Measurements from ENCODE around the gene PIP5K1C. TPM values are rescaled to one million over a fixed set of nuclear protein-coding genes. Genes with fewer than 3 reads are reported as not detected.

The PIP5K1C gene
- total and polyA plus RNA-seq, 8 donors = 20.2 to 42.2 (median 27.0) TPM

DNA sequence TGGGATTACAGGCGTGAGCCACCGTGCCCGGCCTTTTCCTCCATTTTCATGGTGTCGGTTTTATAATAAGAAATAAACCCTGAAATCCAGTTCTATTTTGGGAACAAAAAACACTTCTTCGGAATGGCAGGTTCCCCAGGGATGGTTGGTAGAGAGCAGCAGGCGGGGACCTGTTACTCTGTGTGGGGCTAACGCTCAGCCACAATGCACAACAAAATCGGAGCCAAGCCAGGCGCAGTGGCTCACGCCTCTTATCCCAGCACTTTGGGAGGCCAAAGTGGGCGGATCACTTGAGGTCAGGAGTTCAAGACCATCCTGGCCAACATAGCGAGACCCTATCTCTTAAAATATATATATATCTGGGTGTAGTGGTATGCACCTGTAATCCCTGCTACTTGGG is 99.2 kb downstream of the PIP5K1C start:
- no peaks in the 10 kb centered on the region for H3K36me3 ChIP-seq
- H3K27me3 ChIP-seq = peaks cover 0 to 20% of the 10 kb centered on the region in 2 donors
- DNase-seq = no peak
- no peaks in the 10 kb centered on the region for H3K9me3 ChIP-seq
- ATAC-seq = no peak
- H3K27ac ChIP-seq = no peak overlapping the region
- TF ChIP-seq, protein P1, sequence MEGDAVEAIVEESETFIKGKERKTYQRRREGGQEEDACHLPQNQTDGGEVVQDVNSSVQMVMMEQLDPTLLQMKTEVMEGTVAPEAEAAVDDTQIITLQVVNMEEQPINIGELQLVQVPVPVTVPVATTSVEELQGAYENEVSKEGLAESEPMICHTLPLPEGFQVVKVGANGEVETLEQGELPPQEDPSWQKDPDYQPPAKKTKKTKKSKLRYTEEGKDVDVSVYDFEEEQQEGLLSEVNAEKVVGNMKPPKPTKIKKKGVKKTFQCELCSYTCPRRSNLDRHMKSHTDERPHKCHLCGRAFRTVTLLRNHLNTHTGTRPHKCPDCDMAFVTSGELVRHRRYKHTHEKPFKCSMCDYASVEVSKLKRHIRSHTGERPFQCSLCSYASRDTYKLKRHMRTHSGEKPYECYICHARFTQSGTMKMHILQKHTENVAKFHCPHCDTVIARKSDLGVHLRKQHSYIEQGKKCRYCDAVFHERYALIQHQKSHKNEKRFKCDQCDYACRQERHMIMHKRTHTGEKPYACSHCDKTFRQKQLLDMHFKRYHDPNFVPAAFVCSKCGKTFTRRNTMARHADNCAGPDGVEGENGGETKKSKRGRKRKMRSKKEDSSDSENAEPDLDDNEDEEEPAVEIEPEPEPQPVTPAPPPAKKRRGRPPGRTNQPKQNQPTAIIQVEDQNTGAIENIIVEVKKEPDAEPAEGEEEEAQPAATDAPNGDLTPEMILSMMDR (IDR thresholded peaks at IDR 0.05) = no peak
- intact Hi-C loops (cut with DNase I) = no loop called here
- peaks cover 3 to 20% of the 10 kb centered on the region in 2 donors for H3K4me1 ChIP-seq
- no peak overlapping the region for H3K4me3 ChIP-seq

DNA sequence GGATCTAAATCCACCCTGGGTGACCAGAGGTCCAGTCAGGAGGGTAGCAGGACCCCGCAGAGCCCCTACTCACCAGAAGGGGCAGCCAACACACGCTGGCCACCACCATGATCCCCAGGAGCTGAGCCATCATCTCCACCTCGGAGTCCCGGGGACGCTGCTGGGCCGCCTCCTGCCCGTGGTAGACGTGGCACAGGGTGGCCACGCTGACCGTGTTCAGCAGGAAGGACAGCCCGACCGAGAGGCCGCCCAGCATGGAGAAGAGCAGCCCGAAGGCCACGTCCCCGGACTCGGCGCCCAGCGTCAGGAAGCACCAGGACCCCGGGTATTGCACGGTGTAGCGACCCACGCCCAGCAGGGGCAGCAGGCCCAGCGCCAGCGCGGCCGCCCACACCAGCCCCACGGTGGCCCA is 100.5 kb downstream of the PIP5K1C start:
- intact Hi-C loops (cut with DNase I) = no loop called here
- ATAC-seq (no peak), DNase-seq (no peak)
- peaks cover 0 to 8% of the 10 kb centered on the region in 2 donors for H3K27me3 ChIP-seq
- H3K4me3 ChIP-seq = no peak overlapping the region
- no peaks in the 10 kb centered on the region for H3K36me3 ChIP-seq
- peaks cover 3 to 15% of the 10 kb centered on the region in 2 donors for H3K4me1 ChIP-seq
- TF ChIP-seq, protein P1 (IDR thresholded peaks at IDR 0.05) = no peak
- H3K9me3 ChIP-seq = no peaks in the 10 kb centered on the region
- no peak overlapping the region for H3K27ac ChIP-seq

DNA sequence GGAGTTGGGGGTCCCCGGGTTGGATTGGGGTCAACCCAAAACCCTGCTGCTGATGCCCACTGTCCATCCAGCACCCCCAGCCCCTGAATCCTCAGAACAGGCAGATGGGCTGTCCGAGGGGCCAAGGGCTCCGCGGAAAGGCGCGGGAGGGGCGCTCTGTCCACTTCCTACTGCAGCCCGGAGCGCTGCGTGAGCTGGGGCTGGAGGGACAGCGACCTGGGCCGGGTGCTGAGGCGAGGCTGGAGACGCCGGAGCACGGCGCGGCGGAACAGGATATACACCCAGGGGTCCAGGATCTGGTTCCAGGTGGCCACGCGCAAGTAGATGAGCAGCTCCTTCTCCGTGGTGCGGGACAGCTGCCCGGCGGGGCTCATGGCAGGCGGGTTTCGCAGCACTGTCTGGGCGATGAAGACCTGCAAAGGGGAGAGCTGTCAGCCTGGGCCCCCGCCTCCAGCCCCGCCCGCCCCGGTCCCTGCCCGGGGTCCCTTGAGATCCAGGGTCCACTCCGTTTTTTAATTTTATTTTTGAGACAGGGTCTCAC is 104.7 kb downstream of the PIP5K1C start:
- H3K36me3 ChIP-seq = no peaks in the 10 kb centered on the region
- H3K27ac ChIP-seq = no peak overlapping the region
- no peaks in the 10 kb centered on the region for H3K27me3 ChIP-seq
- no peaks in the 10 kb centered on the region for H3K9me3 ChIP-seq
- DNase-seq (no peak), ATAC-seq (no peak)
- no peak overlapping the region for H3K4me3 ChIP-seq
- H3K4me1 ChIP-seq = no peaks in the 10 kb centered on the region
- TF ChIP-seq, protein P1 (IDR thresholded peaks at IDR 0.05) = no peak
- intact Hi-C loops (cut with DNase I) = no loop called here

DNA sequence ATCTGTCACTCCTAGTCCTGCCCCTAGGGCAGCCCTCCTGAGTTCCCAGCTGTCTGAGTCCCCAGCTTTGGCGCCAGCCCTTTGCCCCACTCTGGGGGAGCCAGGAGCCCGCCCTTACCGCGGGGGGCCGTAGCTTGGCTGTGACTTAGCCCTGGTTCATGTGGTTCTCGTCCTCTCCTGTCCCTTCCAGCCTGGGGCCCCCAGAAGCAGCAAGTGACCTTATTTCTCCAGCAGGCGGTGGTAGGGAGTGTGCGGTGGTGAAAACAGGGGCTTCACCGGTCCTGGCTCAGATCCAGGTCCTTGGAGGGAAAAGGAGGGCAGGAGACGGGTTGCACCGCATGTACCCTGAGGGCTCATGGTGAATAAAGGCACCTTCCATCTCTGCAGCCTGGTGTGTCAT is 107.1 kb downstream of the PIP5K1C start:
- Histone ChIP-seq H3K27ac (no peak overlapping the region), H3K36me3 (no peaks in the 10 kb centered on the region), H3K27me3 (no peaks in the 10 kb centered on the region), H3K4me3 (no peak overlapping the region), H3K4me1 (no peaks in the 10 kb centered on the region), H3K9me3 (no peaks in the 10 kb centered on the region)
- TF ChIP-seq, protein P1 (IDR thresholded peaks at IDR 0.05) = no peak
- ATAC-seq (no peak), DNase-seq (no peak)
- intact Hi-C loops (cut with DNase I) = no loop called here

DNA sequence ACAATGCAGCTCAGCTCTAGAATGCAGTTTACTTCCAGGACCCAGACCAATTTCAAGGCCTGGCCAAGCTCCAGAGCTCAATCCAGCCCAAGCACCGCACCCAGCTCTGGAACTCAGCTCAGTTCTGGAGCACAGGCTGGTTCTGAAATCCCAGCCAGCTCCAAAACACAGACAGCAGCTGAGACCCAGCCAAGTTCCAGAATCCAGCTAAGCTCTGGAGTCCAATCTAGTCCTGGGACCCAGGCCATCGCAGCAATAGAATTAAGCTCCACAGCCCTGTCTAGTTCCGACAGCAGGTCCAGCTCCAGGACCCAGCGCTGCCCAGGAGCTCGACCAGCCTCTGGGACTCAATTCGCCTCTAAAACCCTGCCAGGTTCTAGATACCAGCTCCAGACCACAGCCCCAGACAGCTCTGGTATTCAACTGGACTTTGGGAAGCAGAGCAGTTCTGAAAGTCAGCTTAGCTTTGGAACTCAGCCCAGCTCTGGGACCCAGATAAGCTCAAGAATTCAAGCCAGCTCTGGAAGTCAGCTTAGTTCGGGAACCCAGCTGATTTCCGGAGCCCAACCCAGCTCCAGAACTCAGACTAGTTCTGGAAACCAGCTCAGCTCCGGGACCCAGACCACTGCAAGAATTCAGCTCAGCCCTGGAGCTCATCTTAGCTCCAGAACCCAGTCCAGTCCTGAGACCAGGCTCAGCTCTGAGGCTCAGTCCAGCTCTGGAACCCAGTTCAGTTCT is 108.2 kb downstream of the PIP5K1C start:
- Histone ChIP-seq H3K27ac (no peak overlapping the region), H3K4me1 (no peaks in the 10 kb centered on the region), H3K4me3 (no peak overlapping the region), H3K36me3 (no peaks in the 10 kb centered on the region), H3K27me3 (peaks cover 0 to under 1% of the 10 kb centered on the region in 2 donors), H3K9me3 (no peaks in the 10 kb centered on the region)
- no peak for ATAC-seq
- intact Hi-C loops (cut with DNase I) = no loop called here
- DNase-seq = no peak
- TF ChIP-seq, protein P1 (IDR thresholded peaks at IDR 0.05) = no peak
